CMK (cell line): Measurements from ENCODE around the gene ECHS1.
"Not testable (repeated sequence)": the region's sequence is repeated elsewhere in the genome, so short reads cannot be mapped to it uniquely, and the experiment has no call there.

Source experiments
- DNase-seq: peaks from one replicate; pipeline ENCODE4 v3.0.0-alpha.2; 2010; ENCODE audit warnings: low read depth

Gene ECHS1

GRCh38 chr10:133373174-133374090, at the start of gene ECHS1:
ECHS1 (minus strand) TSS chr10:133373354; CDS start chr10:133373333, 21 bp downstream.
- peak; percentile 79 for DNase-seq

GRCh38 chr10:133422223-133422806, 49.2 kb upstream of the ECHS1 start:
- DNase-seq = no peak

- DNase-seq = no peak
These were observed 48.4 kb upstream of the ECHS1 start for GRCh38 chr10:133421336-133422222.

GRCh38 chr10:133420579-133420978, 47.4 kb upstream of the ECHS1 start:
- no peak for DNase-seq

GRCh38 chr10:133420028-133420427, 46.9 kb upstream of the ECHS1 start:
- DNase-seq = no peak

GRCh38 chr10:133419211-133419950, 46.2 kb upstream of the ECHS1 start:
- DNase-seq = no peak

GRCh38 chr10:133418289-133418993, 45.3 kb upstream of the ECHS1 start:
- DNase-seq = no peak

GRCh38 chr10:133415752-133416151, 42.6 kb upstream of the ECHS1 start:
- no peak for DNase-seq

GRCh38 chr10:133414401-133414800, 41.2 kb upstream of the ECHS1 start:
- not testable (repeated sequence) for DNase-seq

- no peak for DNase-seq
These were observed 39.2 kb upstream of the ECHS1 start for GRCh38 chr10:133412381-133412711.

GRCh38 chr10:133411523-133412380, 38.6 kb upstream of the ECHS1 start:
- DNase-seq = no peak

GRCh38 chr10:133405844-133406527, 32.8 kb upstream of the ECHS1 start:
- no peak for DNase-seq

- no peak for DNase-seq
These were observed 32.1 kb upstream of the ECHS1 start for GRCh38 chr10:133405272-133405671.

GRCh38 chr10:133403784-133404183, 30.6 kb upstream of the ECHS1 start:
- DNase-seq = no peak

- no peak for DNase-seq
These were observed 30.2 kb upstream of the ECHS1 start for GRCh38 chr10:133403359-133403758.

GRCh38 chr10:133401981-133402725, 29.0 kb upstream of the ECHS1 start:
- no peak for DNase-seq

- DNase-seq = no peak
These were observed 28.3 kb upstream of the ECHS1 start for GRCh38 chr10:133401500-133401899.

- no peak for DNase-seq
These were observed 27.7 kb upstream of the ECHS1 start for GRCh38 chr10:133400624-133401424.
